ENCODE results near the gene MGA.
A peak's percentile ranks its signal among the peaks of the same experiment; 100 is the strongest.

Gene MGA

DNA sequence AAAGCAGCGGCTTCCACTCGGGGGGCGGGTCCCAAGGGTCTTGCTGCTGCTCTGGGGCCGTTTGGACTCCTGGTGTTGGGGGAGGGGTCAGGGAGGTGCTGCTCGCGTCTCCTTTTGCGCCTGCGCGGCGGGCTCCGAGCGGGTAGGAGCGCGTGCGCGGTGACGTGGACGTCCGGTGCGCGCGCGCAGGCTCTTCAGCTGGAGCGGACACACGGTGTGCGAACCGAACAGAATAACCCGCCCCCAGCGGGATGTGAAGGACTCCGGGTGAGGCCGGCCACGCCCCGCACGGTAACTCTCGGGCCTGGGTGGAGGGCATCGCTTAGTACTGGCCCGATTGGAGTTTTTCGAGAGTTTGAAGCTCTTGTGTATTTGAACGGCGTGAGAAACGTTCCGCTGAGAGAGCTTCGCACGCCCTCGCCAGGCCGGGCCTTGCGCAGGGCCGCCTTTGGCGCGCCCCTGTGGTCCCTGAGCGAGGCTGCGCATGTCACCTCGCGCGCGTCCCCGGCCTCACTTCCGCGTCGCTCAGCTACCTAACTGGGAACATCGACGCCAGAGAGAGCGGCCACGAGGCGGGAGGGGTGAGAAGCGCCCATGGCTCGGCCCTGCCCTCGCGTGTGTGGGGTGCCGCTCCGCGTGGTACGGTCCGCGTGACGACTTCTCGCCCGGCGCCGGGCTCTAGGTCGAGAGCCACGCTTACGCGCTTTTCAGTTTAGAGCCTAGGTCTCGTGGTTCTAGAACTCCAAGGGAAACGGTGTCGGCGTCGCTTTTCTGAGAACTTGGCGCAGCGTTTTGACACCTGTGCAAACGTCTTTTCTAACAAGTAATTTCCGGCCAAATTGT, at the start of gene MGA:
Gene MGA (plus strand): TSS at position 171 of the 843 bp plus-strand sequence.
- DNase-seq = peak; percentile 70 to 90

GRCh38 chr15:41620536-41621199, 39.5 kb upstream of the MGA start:
- DNase-seq = peak in 1 of 2 experiments; percentile 62

GRCh38 chr15:41621200-41622193, 38.7 kb upstream of the MGA start:
- peak; percentile 87 for DNase-seq

DNA sequence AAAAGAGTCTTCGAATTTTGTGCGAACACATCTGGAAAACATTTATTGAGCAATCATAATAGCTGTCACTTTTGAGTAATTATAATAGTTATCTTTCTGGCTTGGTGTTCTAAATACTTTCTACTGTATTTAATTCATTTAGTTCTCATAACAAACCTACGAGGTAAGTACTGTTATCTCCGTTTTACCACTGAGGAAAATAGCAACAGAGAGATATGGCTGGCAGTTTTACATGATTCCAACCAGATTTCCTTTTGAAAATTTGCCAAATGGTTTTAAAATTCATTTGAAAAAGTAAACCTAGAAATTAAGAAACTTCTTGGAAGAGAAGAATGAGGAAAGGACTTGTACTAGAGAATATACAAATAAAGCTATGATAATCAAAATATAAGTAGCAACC, 37.3 kb upstream of the MGA start:
- no peak for DNase-seq

DNA sequence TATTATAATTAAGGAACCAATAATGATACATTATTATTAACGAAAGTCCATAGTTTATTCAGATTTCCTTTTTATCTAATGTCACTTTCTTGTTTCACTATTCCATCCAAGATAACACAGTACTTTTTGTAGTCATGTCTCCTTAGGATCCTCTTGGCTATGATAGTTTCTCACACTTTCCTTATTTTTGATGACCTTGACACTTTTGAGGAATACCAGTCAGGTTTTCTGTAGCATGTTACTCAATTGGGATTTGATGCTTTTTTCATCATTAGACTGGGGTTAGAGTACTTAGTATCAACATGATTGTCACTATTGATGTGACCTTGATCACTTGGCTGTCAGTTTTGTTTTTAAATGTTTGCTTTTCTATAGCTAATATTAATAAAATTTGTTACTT, 33.0 kb upstream of the MGA start:
- no peak for DNase-seq

DNA sequence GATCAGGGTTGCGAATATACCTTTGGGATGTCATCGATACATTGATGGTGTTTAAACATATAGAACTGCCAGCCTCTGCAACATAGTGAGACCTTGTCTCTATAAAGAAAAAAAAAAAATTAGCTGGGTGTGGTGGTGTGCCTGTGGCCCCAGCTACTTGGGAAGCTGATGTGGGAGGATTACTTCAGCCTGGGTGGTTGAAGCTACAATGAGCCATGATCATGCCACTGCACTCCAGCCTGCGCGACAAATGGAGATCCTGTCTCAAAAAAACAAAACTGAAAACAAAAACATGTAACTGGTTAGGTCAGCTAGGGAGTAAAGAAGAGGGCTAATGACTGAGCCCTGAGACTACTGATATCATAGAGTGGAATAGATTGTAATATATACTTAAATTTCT, 30.7 kb upstream of the MGA start:
- DNase-seq = no peak

- DNase-seq = no peak
These were observed 30.3 kb upstream of the MGA start for GRCh38 chr15:41629883-41630282.

GRCh38 chr15:41630616-41631217, 29.5 kb upstream of the MGA start:
- no peak for DNase-seq

GRCh38 chr15:41631880-41632470, 28.2 kb upstream of the MGA start:
- no peak for DNase-seq

GRCh38 chr15:41633609-41634008, 26.6 kb upstream of the MGA start:
- no peak for DNase-seq

- no peak for DNase-seq
These were observed 26.1 kb upstream of the MGA start for GRCh38 chr15:41634072-41634626.

DNA sequence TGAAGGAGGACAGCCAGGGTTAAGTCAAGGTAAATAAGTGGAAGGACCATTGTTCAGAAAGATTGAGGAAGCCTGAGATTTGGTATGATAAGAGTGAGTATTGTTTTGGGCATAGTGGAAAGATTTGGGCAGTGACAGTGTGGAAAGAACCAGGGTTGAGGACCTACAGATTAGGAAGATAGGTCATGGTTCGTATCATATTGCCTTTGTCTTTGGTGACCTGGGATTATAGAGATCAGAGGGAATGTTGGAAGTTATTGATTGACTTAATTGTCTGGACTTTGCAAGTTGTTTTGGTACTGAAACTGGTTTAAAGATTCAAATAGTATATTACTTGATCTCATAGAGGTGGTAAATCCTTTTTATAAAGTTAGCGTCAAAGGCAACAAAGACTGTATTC, 23.1 kb upstream of the MGA start:
- no peak for DNase-seq

DNA sequence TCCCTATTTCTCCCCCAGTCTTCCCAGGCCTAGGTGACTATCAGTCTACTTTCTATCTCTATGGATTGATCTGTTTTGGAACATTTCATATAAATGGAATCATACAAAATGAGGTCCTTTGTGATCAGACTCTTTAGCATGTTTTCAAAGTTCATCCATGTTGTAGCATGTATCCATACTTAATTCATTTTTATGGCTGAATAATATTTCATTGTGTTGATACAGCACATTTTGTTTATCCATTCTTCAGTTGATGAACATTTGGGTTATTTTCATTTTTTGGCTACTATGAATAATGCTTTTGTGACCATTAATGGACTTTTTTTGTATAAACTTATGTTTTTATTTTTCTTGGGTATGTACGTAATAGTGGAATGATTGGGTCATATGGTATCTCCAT, 19.2 kb upstream of the MGA start:
- no peak for DNase-seq

DNA sequence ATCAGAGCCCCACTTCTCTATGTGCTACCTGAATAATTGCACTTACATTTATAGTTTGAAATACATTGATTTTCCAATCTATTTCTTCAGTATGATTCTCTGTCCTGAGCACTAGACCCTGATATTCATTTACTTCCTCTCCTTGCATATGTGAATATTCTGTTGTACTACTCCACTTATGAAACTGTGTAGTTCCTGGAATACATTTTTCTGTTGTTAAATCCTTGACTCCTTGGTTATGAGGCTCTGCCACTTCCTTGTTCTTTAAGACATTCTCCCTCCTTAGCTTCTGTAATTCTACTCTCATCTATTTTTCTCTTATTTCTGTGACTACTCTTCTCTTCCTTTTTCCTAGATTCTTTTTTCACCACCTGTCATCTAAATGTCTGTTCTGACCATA, 12.9 kb upstream of the MGA start:
- no peak for DNase-seq

DNA sequence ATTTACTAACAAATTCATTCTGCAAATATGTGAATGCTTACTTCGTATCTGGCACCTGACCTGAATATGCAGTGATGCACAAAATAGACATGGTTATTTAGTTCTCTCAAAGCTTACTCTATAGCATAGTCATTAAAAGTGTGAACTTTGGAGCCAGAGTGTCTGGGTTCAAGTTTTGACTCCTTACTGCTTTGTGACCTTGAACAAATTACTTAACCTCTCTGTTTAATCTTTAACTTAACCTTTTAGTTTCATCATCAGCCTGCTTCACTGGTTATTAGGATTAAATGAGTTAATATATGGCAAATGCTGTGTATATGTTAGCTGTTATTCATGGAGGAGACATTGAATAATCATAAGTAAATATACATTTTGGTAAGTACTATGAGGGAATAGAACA, 12.1 kb upstream of the MGA start:
- DNase-seq = no peak

DNA sequence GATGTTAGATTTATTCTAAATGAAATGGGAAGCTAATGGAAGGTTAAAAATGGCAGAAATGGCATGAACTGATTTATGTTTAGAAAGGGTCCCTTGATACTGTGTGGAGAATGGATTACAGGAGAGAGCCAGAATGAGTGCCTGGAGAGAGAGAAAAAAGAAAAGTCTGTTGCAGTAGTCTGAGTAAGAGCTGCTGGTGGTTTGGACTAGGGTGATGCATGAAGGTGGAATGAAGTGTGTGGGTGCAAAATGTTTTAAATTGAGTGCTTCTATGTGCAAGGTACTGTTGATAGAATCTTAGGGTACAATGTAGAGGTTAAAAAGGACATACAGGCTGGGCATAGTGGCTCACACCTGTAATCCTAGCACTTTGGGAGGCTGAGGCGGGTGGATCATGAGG, 11.4 kb upstream of the MGA start:
- DNase-seq = no peak

DNA sequence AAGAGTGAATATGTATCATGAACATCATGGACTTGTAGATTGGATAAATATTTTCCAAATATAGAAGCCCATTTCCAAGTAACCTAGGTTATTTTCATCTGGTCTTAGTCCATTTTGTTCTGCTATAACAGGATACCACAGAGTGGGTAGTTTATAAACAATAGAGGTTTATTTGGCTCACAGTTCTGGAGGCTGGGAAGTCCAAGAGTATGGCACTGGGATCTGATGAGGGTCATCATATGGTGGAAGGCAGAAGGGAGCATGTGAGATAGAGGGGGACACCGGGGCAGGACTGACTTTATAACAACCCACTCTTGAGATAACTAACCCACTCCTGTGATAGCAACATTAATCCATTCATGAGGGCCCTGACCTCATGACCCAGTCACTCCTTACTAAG, 9.4 kb upstream of the MGA start:
- no peak for DNase-seq

DNA sequence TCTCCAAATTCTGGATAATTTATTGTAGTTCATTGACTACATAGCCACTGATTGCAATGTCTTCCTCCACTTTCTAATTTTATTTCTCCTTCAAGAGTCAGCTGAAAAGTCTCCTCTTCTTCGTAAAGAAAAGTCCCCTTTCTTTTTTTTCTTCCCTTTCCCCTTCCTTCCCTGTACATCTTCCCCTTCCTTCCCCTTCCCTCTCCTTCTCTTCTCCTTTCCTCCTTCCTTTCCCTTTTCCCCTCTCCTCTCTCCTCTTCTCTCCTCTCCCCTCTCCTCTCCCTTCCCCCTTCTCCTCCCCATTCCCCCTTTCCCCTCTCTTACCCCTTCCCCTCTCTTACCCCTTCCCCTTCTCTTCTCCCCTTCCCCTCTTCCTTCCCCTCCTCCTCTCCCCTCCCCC, 8.8 kb upstream of the MGA start:
- DNase-seq = no peak

GRCh38 chr15:41653760-41654159, 6.4 kb upstream of the MGA start:
- no peak for DNase-seq

DNA sequence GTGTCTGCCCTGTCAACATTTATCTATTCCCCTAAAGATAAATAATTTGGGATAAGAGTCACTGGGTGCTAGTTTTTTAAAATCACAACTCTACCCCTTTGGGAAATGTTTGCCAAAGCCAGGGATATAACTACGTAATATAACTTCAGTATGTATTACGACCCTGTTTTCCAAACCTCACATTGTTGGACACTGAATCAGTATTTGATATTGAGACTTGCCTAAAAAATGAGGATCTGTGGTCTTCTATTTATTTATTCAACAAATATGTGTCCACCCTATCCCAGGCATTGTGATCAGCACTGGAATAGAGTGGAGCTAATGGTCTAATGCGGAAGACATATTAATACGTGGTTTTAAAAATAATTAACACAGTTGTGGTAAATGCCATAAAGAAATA, 4.5 kb upstream of the MGA start:
- no peak for DNase-seq

DNA sequence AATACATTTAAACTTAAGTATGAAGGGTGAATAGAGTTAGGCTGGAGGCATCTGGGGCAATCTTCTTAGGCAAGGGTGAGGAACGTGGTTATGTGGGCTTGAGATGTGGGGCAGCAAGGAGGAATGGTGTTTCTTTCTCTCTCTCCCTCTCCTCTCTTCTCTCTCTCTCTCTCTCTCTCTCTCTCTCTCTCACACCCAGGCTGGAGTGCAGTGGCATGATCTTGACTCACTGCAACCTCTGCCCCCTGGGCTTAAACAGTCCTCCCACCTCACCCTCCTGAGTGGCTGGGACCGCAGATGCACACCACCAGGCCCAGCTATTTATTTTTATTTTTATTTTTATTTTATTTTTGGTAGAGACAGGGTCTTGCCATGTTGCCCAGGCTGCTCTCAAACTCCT, 4.0 kb upstream of the MGA start:
- DNase-seq = no peak

DNA sequence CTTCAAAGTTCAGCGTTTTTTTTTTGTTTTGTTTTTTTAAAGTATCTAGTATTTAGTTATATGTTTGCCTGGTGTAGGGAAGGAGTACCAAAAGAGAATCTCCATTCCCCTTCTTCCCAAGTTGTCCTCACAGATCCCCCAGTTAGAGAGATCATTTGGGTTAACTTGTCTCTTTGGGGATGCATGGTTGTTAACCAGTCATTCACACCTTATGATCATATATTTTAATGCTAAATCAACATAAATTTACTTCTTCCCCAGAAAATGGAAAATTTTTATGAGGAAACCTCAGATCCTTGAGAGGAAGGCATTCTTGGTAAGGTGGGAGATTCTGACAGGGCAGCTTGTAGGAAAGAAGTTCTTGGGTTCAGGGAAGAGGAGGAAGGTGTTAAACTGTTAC, 1.5 kb upstream of the MGA start:
- DNase-seq = no peak
